ENCODE data around the gene CDK5R2. TPM values are rescaled to one million over a fixed set of nuclear protein-coding genes. Genes with fewer than 3 reads are reported as not detected.

CDK5R2 gene
- total RNA-seq, 6 experiments from 2014 or later = not detected

DNA sequence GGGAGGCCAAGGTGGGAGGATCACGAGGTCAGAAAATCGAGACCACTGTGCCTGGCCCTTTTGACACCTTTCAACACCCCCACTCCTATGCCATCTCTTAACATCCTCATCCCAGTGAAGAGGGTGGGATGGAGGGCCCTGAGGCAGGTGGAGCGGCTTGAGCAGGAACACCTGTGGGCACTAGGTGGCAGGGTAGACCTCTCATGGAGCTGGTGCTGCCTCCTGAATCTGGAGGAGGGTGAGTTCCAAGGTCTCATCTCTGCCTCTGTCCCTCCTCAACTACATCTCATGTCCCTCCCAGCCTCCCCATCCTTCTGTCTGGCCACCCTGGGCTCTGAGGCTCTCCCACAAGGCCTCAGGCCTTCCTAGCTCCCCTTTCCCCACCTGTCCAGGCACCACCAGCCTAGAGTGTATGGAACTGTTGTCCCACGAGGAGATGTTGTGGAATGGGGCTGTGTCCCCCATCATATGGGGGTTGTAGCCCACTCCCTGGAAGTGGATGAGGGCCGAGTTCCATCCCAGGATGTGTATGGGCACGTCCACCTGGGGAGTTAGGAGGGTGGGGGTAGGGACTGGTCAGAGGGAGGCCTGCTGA, 50.8 kb downstream of the CDK5R2 start:
- TF ChIP-seq POLR2A (IDR thresholded peaks at IDR 0.05) = no peak
- TF ChIP-seq, protein P1, sequence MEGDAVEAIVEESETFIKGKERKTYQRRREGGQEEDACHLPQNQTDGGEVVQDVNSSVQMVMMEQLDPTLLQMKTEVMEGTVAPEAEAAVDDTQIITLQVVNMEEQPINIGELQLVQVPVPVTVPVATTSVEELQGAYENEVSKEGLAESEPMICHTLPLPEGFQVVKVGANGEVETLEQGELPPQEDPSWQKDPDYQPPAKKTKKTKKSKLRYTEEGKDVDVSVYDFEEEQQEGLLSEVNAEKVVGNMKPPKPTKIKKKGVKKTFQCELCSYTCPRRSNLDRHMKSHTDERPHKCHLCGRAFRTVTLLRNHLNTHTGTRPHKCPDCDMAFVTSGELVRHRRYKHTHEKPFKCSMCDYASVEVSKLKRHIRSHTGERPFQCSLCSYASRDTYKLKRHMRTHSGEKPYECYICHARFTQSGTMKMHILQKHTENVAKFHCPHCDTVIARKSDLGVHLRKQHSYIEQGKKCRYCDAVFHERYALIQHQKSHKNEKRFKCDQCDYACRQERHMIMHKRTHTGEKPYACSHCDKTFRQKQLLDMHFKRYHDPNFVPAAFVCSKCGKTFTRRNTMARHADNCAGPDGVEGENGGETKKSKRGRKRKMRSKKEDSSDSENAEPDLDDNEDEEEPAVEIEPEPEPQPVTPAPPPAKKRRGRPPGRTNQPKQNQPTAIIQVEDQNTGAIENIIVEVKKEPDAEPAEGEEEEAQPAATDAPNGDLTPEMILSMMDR (IDR thresholded peaks at IDR 0.05) = peak; percentile 26 to 55 (median 50)
- peak; percentile 82 to 87 (median 84) for ATAC-seq
- H3K27ac ChIP-seq = no peak overlapping the region
- intact Hi-C loops (cut with DNase I) = no loop called here
- H3K4me3 ChIP-seq = no peak overlapping the region
- no peaks in the 10 kb centered on the region for H3K27me3 ChIP-seq
- H3K4me1 ChIP-seq = no peaks in the 10 kb centered on the region
- no peaks in the 10 kb centered on the region for H3K36me3 ChIP-seq
- no peaks in the 10 kb centered on the region for H3K9me3 ChIP-seq
- DNase-seq = no peak
- 8% methylated on average over 2 of the region's 6 CpGs for WGBS (ENCODE audit: insufficient coverage, low coverage, low lambda C conversion rate, missing lambda C conversion rate)

DNA sequence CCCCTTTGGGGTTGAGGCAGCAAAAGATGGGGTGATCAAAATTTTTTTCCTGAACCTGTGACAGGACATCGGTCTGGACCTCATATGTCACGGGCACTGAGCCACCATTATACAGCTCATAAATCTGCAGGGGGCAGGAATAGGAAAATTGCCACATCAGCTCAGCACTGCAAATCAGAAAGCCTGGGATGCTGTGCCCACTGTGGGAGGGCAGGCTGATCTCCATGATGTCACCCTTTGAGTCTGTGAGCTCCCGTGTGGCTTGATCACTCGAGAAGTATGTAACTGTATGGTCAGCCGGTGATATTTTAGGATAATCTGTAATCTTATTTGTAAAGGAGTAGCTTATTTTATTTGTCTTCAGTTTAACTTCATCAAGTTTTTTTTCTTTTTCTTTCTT, 51.4 kb downstream of the CDK5R2 start:
- no peak overlapping the region for H3K27ac ChIP-seq
- intact Hi-C loops (cut with DNase I) = no loop called here
- H3K4me1 ChIP-seq = no peaks in the 10 kb centered on the region
- no peak overlapping the region for H3K4me3 ChIP-seq
- H3K9me3 ChIP-seq = no peaks in the 10 kb centered on the region
- no peak for TF ChIP-seq POLR2A (IDR thresholded peaks at IDR 0.05)
- TF ChIP-seq, protein P1 (IDR thresholded peaks at IDR 0.05) = no peak
- no peak for ATAC-seq
- WGBS (ENCODE audit: insufficient coverage, low coverage, low lambda C conversion rate, missing lambda C conversion rate) = 65% methylated on average over 3 of the region's 5 CpGs
- no peaks in the 10 kb centered on the region for H3K36me3 ChIP-seq
- no peak for DNase-seq
- H3K27me3 ChIP-seq = no peaks in the 10 kb centered on the region

MicroRNA genes within 50 kb of the gene (microRNA counts, 767-probe panel; counts per million panel counts)
- 237 counts per million for microRNA hsa-miR-375

Small RNA genes lying within 50 kb of the gene (microRNA-seq; reads per million reads assigned to microRNA genes)
- gene MIR375 = 1,741 to 4,392 reads per million in 2 donors

Small RNA genes lying within 50 kb of the gene (small RNA-seq; reads per million reads assigned to genes)
- gene MIR375 (415 to 560 reads per million in 2 experiments), gene RNU6-642P (0 reads per million in 2 experiments)

Other genes with a start within 250 kb of the CDK5R2 start
- gene TTLL4, start 248.8 kb upstream of the CDK5R2 start, total RNA-seq = 10 to 100 TPM in 4 of 6 experiments, 1 to 10 TPM in 2; 8.2 to 14.8 (median 11.6) TPM
- gene CYP27A1, start 177.5 kb upstream of the CDK5R2 start, total RNA-seq = 100 to 1,000 TPM; 209 to 463 (median 238) TPM
- gene PRKAG3, start 127.9 kb upstream of the CDK5R2 start, total RNA-seq = not detected
- under 1 TPM in 1 of 6 experiments, not detected in 5; 0.25 TPM for gene WNT6, start 99.9 kb upstream of the CDK5R2 start, total RNA-seq
- gene WNT10A, start 78.8 kb upstream of the CDK5R2 start, total RNA-seq = under 1 TPM in 1 of 6 experiments, not detected in 5; 0.31 TPM
- not detected for gene FEV, start 25.5 kb downstream of the CDK5R2 start, total RNA-seq
- not detected for gene CRYBA2, start 33.8 kb downstream of the CDK5R2 start, total RNA-seq
- not detected for gene CFAP65, start 81.8 kb downstream of the CDK5R2 start, total RNA-seq
- gene IHH, start 101.3 kb downstream of the CDK5R2 start, total RNA-seq = 1 to 10 TPM in 3 of 6 experiments, under 1 TPM in 3; 0.42 to 3.9 (median 1.1) TPM
- gene NHEJ1, start 201.1 kb downstream of the CDK5R2 start, total RNA-seq = 10 to 100 TPM in 3 of 6 experiments, 1 to 10 TPM in 3; 5.8 to 16.7 (median 10.9) TPM
- 1 to 10 TPM in 5 of 6 experiments, under 1 TPM in 1; 0.62 to 4.9 (median 2.1) TPM for gene SLC23A3, start 210.4 kb downstream of the CDK5R2 start, total RNA-seq
- gene CNPPD1, start 217.3 kb downstream of the CDK5R2 start, total RNA-seq = 10 to 100 TPM; 22.3 to 37.1 (median 30.2) TPM
- 10 to 100 TPM; 33.6 to 77.9 (median 51.0) TPM for gene RETREG2, start 218.6 kb downstream of the CDK5R2 start, total RNA-seq
- gene ZFAND2B, start 247.1 kb downstream of the CDK5R2 start, total RNA-seq = 10 to 100 TPM; 20.7 to 32.3 (median 28.8) TPM